ENCODE results near the gene SERPINA10. TPM values are rescaled to one million over a fixed set of nuclear protein-coding genes. Genes with fewer than 3 reads are reported as not detected.
"Not testable (repeated sequence)": the region's sequence is repeated elsewhere in the genome, so short reads cannot be mapped to it uniquely, and the experiment has no call there.

Gene SERPINA10
- total and polyA plus RNA-seq, 2 of the 13 experiments (the other 11 are each of a cell fraction or from before 2014, with no cell fraction given), result 20.1 to 20.2 TPM

GRCh38 chr14:94276898-94277561, 16.0 kb downstream of the SERPINA10 start (continued):
- not testable (repeated sequence) for TF ChIP-seq ZBTB40, NONO (IDR thresholded peaks at IDR 0.05)
- TF ChIP-seq ZBTB40 (CRISPR knock-in tag; IDR thresholded peaks at IDR 0.05) (peak; percentile 71; the same call in 1 of the 2 replicates), KMT2B (CRISPR knock-in tag; IDR thresholded peaks at IDR 0.05) (peak; percentile 84), ZNF264 (CRISPR knock-in tag; IDR thresholded peaks at IDR 0.05) (peak; percentile 89; the same call in 1 of the 2 replicates), TFDP1 (CRISPR knock-in tag; IDR thresholded peaks at IDR 0.05; ENCODE audit: borderline replicate concordance) (peak; percentile 71; the same call in 1 of the 2 replicates), DRAP1 (CRISPR knock-in tag; IDR thresholded peaks at IDR 0.05) (peak; percentile 57), NONO (CRISPR knock-in tag; conservative IDR thresholded peaks at IDR 0.05) (peak; percentile 73), MXI1 (IDR thresholded peaks at IDR 0.05; ENCODE audit: borderline replicate concordance, low read depth, low read length) (peak; percentile 54; the same call in 1 of the 3 replicates), FOXA3 (CRISPR knock-in tag; IDR thresholded peaks at IDR 0.05) (peak; percentile 73), POLR2G (IDR thresholded peaks at IDR 0.05; ENCODE audit: low read depth, low read length) (peak; percentile 66), SMAD1 (CRISPR knock-in tag; IDR thresholded peaks at IDR 0.05; ENCODE audit: borderline replicate concordance, low read depth) (peak; percentile 51; the same call in 1 of the 2 replicates), SIN3B (IDR thresholded peaks at IDR 0.05; ENCODE audit: low read length) (peak; percentile 64; the same call in 1 of the 2 replicates), HOMEZ (CRISPR knock-in tag; IDR thresholded peaks at IDR 0.05; ENCODE audit: low read depth) (peak; percentile 98), POLR2A (IDR thresholded peaks at IDR 0.05; ENCODE audit: insufficient read depth in 1 of 2, low read depth in 2 of 2, low read length in 2 of 2) (peak; percentile 66 to 67), RCOR2 (CRISPR knock-in tag; IDR thresholded peaks at IDR 0.05) (peak; percentile 47; the same call in 1 of the 2 replicates), ZKSCAN8 (CRISPR knock-in tag; IDR thresholded peaks at IDR 0.05; ENCODE audit: borderline replicate concordance) (peak; percentile 84; the same call in 1 of the 2 replicates), TBX2 (CRISPR knock-in tag; IDR thresholded peaks at IDR 0.05; ENCODE audit: borderline replicate concordance) (peak; percentile 78; the same call in 1 of the 2 replicates), ELF3 (CRISPR knock-in tag; IDR thresholded peaks at IDR 0.05) (peak; percentile 67; the same call in 1 of the 2 replicates)

Data from HepG2 (cell line).